B cell (primary cell): ENCODE results near the gene EFCC1.

Experiments used
- EZH2 ChIP-seq: IDR thresholded peaks from 2 replicates; pipeline ENCODE4 v1.6.1; 2012; ENCODE audit warnings: borderline replicate concordance, low read depth, mild to moderate bottlenecking, moderate library complexity, low read length; ENCODE audit not compliant: insufficient read depth, poor library complexity, severe bottlenecking
- TF ChIP-seq, protein P1 (sequence below): fragments of 200-600 bp; IDR thresholded peaks from one replicate; pipeline ENCODE4 v1.8.0; 2022; ENCODE audit warnings: antibody characterized with exemption, mild to moderate bottlenecking

DNA sequence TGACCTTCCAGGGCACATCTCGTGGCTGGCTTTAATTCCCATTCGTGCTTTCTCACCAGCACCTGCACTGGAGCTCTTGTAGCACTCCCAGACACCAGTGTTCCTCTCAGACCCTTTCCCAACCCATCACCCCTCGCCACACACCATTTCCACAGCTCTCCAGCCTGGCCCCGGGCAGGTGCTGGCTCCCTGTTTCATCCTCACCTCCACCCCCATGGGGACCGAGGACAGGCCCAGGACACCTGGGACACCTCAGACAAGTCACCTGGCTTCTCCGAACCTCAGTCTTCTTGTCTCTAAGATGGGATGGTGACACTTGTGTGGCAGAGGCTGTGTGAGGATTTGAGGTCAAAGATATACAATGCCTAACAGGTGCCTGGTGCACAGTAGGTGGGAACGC is 32.0 kb downstream of the EFCC1 start:
- TF ChIP-seq EZH2: no peak
- TF ChIP-seq, protein P1, sequence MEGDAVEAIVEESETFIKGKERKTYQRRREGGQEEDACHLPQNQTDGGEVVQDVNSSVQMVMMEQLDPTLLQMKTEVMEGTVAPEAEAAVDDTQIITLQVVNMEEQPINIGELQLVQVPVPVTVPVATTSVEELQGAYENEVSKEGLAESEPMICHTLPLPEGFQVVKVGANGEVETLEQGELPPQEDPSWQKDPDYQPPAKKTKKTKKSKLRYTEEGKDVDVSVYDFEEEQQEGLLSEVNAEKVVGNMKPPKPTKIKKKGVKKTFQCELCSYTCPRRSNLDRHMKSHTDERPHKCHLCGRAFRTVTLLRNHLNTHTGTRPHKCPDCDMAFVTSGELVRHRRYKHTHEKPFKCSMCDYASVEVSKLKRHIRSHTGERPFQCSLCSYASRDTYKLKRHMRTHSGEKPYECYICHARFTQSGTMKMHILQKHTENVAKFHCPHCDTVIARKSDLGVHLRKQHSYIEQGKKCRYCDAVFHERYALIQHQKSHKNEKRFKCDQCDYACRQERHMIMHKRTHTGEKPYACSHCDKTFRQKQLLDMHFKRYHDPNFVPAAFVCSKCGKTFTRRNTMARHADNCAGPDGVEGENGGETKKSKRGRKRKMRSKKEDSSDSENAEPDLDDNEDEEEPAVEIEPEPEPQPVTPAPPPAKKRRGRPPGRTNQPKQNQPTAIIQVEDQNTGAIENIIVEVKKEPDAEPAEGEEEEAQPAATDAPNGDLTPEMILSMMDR: no peak
